Measurements from ENCODE around the gene ALKBH6. TPM values are rescaled to one million over a fixed set of nuclear protein-coding genes. Genes with fewer than 3 reads are reported as not detected.

Gene ALKBH6
- total and polyA plus RNA-seq, 2 of the 13 experiments (the other 11 are each of a cell fraction or from before 2014, with no cell fraction given): 13.7 to 18.1 TPM

DNA sequence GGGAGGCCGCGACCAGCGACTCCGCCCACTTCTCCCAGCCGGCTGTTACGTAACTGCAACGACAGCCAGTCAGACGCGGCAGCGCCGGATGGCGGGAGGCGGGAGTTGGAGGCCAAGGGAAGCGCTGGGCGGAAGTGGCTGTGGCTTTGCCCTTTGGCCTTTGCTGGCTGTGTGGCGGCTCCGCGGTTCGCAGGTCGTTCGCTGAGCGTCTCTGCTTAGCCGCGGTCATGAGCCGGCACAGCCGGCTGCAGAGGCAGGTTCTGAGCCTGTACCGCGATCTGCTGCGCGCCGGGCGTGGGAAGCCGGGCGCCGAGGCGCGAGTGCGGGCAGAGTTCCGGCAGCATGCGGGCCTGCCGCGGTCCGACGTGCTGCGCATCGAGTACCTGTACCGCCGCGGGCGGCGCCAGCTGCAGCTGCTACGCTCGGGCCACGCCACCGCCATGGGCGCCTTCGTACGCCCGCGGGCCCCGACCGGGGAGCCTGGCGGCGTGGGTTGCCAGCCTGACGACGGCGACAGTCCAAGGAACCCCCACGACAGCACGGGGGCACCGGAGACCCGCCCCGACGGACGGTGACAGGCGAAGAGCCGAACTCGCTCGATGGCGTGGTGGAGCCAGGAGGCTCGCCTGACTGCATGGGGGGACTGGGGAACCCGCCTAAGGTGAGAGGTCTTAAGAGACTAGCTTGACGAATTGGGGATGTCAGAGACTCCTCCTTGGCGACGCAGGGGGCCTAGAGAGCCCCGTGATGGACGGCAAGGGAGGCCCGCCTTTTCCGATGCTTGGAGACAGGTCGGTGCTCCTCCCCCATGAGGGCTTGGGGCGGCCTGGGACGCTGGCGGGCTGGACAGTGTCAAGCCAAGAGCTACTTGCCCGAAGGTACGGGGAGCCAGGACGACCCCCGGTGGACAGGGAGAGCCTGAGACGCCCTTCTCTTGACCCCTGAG is 18.7 kb downstream of the ALKBH6 start, which contains the start of gene SDHAF1 (continued):
- TF ChIP-seq HNRNPK (IDR thresholded peaks at IDR 0.05; ENCODE audit: low read depth, low read length, poor library complexity, severe bottlenecking) (no peak), SPEN (CRISPR knock-in tag; IDR thresholded peaks at IDR 0.05; ENCODE audit: low read depth) (peak; percentile 93), ZNF446 (CRISPR knock-in tag; IDR thresholded peaks at IDR 0.05) (peak; percentile 84; the same call in 1 of the 2 replicates), ZNF768 (CRISPR knock-in tag; IDR thresholded peaks at IDR 0.05) (0 out of 2 replicates have a peak, but pooled peaks have one; percentile 22), TCF12 (IDR thresholded peaks at IDR 0.05) (no peak), TCF12 (CRISPR knock-in tag; IDR thresholded peaks at IDR 0.05) (no peak), GZF1 (CRISPR knock-in tag; IDR thresholded peaks at IDR 0.05) (no peak), PHF5A (CRISPR knock-in tag; IDR thresholded peaks at IDR 0.05; ENCODE audit: low read depth, unreplicated experiment) (no peak), MTA1 (CRISPR knock-in tag; IDR thresholded peaks at IDR 0.05; ENCODE audit: borderline replicate concordance) (peak; percentile 29; the same call in 1 of the 2 replicates), ZNF136 (CRISPR knock-in tag; IDR thresholded peaks at IDR 0.05; ENCODE audit: low read depth) (peak; percentile 94; the same call in 1 of the 2 replicates)
- TF ChIP-seq, protein P1, sequence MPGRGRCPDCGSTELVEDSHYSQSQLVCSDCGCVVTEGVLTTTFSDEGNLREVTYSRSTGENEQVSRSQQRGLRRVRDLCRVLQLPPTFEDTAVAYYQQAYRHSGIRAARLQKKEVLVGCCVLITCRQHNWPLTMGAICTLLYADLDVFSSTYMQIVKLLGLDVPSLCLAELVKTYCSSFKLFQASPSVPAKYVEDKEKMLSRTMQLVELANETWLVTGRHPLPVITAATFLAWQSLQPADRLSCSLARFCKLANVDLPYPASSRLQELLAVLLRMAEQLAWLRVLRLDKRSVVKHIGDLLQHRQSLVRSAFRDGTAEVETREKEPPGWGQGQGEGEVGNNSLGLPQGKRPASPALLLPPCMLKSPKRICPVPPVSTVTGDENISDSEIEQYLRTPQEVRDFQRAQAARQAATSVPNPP (CRISPR knock-in tag; IDR thresholded peaks at IDR 0.05): no peak
- TF ChIP-seq, protein P2, sequence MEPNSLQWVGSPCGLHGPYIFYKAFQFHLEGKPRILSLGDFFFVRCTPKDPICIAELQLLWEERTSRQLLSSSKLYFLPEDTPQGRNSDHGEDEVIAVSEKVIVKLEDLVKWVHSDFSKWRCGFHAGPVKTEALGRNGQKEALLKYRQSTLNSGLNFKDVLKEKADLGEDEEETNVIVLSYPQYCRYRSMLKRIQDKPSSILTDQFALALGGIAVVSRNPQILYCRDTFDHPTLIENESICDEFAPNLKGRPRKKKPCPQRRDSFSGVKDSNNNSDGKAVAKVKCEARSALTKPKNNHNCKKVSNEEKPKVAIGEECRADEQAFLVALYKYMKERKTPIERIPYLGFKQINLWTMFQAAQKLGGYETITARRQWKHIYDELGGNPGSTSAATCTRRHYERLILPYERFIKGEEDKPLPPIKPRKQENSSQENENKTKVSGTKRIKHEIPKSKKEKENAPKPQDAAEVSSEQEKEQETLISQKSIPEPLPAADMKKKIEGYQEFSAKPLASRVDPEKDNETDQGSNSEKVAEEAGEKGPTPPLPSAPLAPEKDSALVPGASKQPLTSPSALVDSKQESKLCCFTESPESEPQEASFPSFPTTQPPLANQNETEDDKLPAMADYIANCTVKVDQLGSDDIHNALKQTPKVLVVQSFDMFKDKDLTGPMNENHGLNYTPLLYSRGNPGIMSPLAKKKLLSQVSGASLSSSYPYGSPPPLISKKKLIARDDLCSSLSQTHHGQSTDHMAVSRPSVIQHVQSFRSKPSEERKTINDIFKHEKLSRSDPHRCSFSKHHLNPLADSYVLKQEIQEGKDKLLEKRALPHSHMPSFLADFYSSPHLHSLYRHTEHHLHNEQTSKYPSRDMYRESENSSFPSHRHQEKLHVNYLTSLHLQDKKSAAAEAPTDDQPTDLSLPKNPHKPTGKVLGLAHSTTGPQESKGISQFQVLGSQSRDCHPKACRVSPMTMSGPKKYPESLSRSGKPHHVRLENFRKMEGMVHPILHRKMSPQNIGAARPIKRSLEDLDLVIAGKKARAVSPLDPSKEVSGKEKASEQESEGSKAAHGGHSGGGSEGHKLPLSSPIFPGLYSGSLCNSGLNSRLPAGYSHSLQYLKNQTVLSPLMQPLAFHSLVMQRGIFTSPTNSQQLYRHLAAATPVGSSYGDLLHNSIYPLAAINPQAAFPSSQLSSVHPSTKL (CRISPR knock-in tag; IDR thresholded peaks at IDR 0.05): 0 out of 2 replicates have a peak, but pooled peaks have one; percentile 21
- TF ChIP-seq, protein P3, sequence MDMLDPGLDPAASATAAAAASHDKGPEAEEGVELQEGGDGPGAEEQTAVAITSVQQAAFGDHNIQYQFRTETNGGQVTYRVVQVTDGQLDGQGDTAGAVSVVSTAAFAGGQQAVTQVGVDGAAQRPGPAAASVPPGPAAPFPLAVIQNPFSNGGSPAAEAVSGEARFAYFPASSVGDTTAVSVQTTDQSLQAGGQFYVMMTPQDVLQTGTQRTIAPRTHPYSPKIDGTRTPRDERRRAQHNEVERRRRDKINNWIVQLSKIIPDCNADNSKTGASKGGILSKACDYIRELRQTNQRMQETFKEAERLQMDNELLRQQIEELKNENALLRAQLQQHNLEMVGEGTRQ (IDR thresholded peaks at IDR 0.05; ENCODE audit: low read depth, low read length): no peak
- TF ChIP-seq, protein P3 (CRISPR knock-in tag; IDR thresholded peaks at IDR 0.05; ENCODE audit: borderline replicate concordance): no peak; the same call in 1 of the 2 replicates
- TF ChIP-seq, protein P4, sequence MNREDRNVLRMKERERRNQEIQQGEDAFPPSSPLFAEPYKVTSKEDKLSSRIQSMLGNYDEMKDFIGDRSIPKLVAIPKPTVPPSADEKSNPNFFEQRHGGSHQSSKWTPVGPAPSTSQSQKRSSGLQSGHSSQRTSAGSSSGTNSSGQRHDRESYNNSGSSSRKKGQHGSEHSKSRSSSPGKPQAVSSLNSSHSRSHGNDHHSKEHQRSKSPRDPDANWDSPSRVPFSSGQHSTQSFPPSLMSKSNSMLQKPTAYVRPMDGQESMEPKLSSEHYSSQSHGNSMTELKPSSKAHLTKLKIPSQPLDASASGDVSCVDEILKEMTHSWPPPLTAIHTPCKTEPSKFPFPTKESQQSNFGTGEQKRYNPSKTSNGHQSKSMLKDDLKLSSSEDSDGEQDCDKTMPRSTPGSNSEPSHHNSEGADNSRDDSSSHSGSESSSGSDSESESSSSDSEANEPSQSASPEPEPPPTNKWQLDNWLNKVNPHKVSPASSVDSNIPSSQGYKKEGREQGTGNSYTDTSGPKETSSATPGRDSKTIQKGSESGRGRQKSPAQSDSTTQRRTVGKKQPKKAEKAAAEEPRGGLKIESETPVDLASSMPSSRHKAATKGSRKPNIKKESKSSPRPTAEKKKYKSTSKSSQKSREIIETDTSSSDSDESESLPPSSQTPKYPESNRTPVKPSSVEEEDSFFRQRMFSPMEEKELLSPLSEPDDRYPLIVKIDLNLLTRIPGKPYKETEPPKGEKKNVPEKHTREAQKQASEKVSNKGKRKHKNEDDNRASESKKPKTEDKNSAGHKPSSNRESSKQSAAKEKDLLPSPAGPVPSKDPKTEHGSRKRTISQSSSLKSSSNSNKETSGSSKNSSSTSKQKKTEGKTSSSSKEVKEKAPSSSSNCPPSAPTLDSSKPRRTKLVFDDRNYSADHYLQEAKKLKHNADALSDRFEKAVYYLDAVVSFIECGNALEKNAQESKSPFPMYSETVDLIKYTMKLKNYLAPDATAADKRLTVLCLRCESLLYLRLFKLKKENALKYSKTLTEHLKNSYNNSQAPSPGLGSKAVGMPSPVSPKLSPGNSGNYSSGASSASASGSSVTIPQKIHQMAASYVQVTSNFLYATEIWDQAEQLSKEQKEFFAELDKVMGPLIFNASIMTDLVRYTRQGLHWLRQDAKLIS (CRISPR knock-in tag; IDR thresholded peaks at IDR 0.05): no peak

All from HepG2 (cell line).